ENCODE results near the gene STK32B. TPM values are rescaled to one million over a fixed set of nuclear protein-coding genes. Genes with fewer than 3 reads are reported as not detected.
"Not testable (repeated sequence)": the region's sequence is repeated elsewhere in the genome, so short reads cannot be mapped to it uniquely, and the experiment has no call there.

The STK32B gene
- 2.4 TPM for polyA plus RNA-seq (2013, experiment 1 of 4)
- polyA plus RNA-seq (2013, experiment 2 of 4) = 1.8 TPM
- 1.5 TPM for polyA plus RNA-seq (2013, experiment 3 of 4)
- polyA plus RNA-seq (2013, experiment 4 of 4) = 1.6 TPM

DNA sequence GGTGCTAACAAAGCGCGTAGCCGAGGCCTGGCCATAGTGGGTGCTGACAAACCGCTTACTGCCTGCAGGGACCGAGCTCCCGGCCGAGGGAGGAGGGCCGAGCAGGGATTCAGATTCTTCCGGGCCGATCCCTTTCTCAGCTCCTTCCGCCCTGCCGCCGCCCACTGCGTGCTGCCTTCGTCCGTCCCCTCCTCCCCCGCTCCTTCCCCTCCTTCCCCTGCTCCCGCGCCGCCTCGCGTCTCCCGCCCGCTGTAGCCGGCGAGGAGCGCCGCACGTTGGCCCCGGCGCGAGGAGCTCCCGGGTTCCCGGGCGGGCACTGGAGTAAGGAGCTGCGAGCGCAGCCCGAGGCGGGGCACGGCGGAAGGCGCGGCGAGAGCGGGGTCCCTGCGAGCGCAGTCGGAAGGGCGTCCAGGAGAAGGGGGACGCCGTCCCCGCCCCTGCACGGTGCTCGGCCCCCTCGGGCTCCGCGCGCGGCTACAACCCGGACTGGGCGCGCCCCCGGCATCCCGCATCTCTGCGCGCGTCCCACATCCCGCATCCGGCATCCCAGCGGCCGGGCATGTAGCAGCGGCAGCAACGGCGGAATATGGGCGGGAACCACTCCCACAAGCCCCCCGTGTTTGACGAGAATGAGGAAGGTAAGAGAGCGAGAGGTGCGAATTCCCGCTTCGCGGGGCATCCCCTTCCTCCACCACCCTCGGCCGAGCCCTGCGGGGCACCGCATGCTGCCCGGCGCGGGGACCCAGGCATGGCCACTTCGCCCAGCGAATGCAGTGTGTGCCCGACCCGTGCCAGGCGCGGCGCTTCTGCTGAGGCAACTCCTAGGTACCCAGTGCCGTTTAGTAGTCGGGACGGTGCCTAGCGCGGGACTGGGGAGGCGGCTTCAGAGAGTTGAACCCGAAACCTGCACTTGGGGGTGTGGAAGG is at the start of gene STK32B:
Gene STK32B (plus strand): TSS at position 203 of the 926 bp plus-strand sequence.
- peak within 1 kb of the TSS; percentile 56 for H3K4me3 ChIP-seq (ENCODE audit: insufficient read depth, low read depth, low read length)
- H3K4me1 ChIP-seq (ENCODE audit: control insufficient read depth, insufficient read depth, low read length) = peaks cover 5% of the 10 kb centered on the region
- H3K27me3 ChIP-seq (ENCODE audit: control insufficient read depth, insufficient read depth, low read length, poor library complexity, severe bottlenecking) = peaks cover 32% of the 10 kb centered on the region
- H3K9me3 ChIP-seq (ENCODE audit: control insufficient read depth, low read length) = no peaks in the 10 kb centered on the region
- H3K36me3 ChIP-seq (ENCODE audit: control insufficient read depth, insufficient read depth, low read length) = no peaks in the 10 kb centered on the region
- WGBS, 2 experiments = 1% methylated on average over 103 of the region's 103 CpGs
- no peak within 1 kb of the TSS for H3K27ac ChIP-seq (ENCODE audit: insufficient read depth, low read depth, low read length, poor library complexity, severe bottlenecking)

DNA sequence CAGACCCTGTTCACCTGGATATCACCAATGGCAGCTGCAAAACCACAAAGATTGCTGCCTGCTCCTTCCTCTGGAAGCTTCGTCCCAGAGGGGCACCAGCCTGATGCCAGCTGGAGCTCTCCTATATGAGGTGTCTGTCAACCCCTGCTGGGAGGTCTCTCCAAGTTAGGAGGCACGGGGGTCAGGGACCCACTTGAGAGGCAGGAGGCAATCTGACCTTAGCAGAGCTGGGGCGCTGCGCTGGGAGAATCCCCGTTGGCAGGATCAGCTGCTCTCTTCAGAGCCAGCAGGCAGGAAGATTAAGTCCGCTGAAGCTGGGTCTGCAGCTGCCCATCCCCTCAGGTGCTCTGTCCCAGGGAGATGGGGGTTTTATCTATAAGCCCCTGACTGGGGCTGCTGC is 49.6 kb upstream of the STK32B start:
- H3K9me3 ChIP-seq (ENCODE audit: control insufficient read depth, low read length); H3K4me1 ChIP-seq (ENCODE audit: control insufficient read depth, insufficient read depth, low read length); H3K27me3 ChIP-seq (ENCODE audit: control insufficient read depth, insufficient read depth, low read length, poor library complexity, severe bottlenecking); H3K36me3 ChIP-seq (ENCODE audit: control insufficient read depth, insufficient read depth, low read length); H3K27ac ChIP-seq (ENCODE audit: insufficient read depth, low read depth, low read length, poor library complexity, severe bottlenecking); H3K4me3 ChIP-seq (ENCODE audit: insufficient read depth, low read depth, low read length): not testable (repeated sequence)
- 75% methylated on average over 6 of the region's 6 CpGs for WGBS, 2 experiments

DNA sequence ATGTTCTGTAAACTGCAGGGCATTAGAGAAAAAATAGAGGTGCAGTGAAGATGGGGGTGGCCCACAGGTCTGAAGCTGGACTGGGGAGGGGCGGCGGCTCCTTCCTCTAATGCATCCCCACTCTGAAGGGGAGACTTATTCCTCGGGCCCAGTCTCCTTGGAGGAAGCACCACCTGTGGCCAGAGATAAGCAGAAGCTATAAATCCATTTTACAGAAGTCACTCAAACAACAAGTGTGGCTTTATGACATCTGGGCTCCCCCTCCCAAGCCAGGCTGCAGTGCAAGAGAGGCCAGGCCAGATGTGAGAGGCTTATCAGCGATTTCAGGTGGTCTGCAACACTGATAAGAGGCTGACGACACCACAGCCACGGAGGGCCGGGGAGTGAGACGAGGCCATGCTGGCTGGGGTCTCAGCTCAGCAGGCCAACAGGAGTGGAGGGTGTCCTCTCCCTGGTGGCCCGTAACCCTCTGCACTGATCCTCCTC is 47.9 kb upstream of the STK32B start:
- Histone ChIP-seq H3K4me3 (ENCODE audit: insufficient read depth, low read depth, low read length) (no peak overlapping the region), H3K36me3 (ENCODE audit: control insufficient read depth, insufficient read depth, low read length) (no peaks in the 10 kb centered on the region), H3K27ac (ENCODE audit: insufficient read depth, low read depth, low read length, poor library complexity, severe bottlenecking) (no peak overlapping the region), H3K9me3 (ENCODE audit: control insufficient read depth, low read length) (no peaks in the 10 kb centered on the region), H3K27me3 (ENCODE audit: control insufficient read depth, insufficient read depth, low read length, poor library complexity, severe bottlenecking) (no peaks in the 10 kb centered on the region), H3K4me1 (ENCODE audit: control insufficient read depth, insufficient read depth, low read length) (no peaks in the 10 kb centered on the region)
- WGBS, 2 experiments = 92 to 93% methylated on average over 9 of the region's 9 CpGs

DNA sequence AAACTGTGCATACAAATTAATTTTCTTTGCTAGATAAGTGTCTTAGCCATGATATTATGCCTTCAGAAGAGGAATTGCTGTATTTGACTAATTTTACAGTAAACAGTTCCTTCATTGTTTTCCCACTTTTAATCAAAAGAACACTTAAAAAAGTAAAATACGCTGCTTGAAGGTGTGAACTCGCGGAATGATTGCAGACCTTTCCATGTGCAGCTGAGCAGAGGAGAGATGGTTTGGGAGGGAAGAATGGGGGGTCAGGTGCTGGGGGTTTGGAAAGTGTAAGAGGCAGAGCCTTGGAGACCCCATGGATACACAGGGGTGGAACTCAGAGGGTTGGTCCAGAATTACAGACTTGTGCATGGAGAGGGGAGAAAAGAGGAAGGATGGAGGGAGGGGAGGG is 47.4 kb upstream of the STK32B start:
- H3K27ac ChIP-seq (ENCODE audit: insufficient read depth, low read depth, low read length, poor library complexity, severe bottlenecking) = no peak overlapping the region
- H3K9me3 ChIP-seq (ENCODE audit: control insufficient read depth, low read length) = no peaks in the 10 kb centered on the region
- no peaks in the 10 kb centered on the region for H3K36me3 ChIP-seq (ENCODE audit: control insufficient read depth, insufficient read depth, low read length)
- no peak overlapping the region for H3K4me3 ChIP-seq (ENCODE audit: insufficient read depth, low read depth, low read length)
- no peaks in the 10 kb centered on the region for H3K27me3 ChIP-seq (ENCODE audit: control insufficient read depth, insufficient read depth, low read length, poor library complexity, severe bottlenecking)
- WGBS, 2 experiments = 96 to 100% methylated on average over 3 of the region's 3 CpGs
- H3K4me1 ChIP-seq (ENCODE audit: control insufficient read depth, insufficient read depth, low read length) = no peaks in the 10 kb centered on the region

DNA sequence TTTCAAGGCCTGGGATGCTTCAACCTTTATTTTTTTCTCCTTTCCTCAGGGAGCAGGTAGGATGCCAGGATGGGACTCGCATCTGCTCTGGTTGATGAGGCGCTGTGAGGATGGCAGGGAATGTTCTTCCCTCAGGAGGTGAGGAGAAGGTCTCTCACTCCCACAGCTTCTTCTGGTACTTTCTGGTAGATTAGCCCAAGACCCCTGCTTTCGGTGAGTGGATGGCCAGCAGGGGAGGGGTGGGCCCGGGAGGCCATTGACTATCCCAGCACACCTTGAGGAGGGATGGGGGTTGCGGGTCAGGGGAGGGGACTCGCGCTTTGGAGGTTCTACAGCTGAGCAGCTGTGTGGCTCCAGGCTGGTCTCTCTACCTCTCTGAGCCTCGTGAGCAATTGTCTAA is 46.8 kb upstream of the STK32B start:
- no peaks in the 10 kb centered on the region for H3K4me1 ChIP-seq (ENCODE audit: control insufficient read depth, insufficient read depth, low read length)
- no peaks in the 10 kb centered on the region for H3K36me3 ChIP-seq (ENCODE audit: control insufficient read depth, insufficient read depth, low read length)
- no peak overlapping the region for H3K4me3 ChIP-seq (ENCODE audit: insufficient read depth, low read depth, low read length)
- 92 to 97% methylated on average over 8 of the region's 8 CpGs for WGBS, 2 experiments
- no peak overlapping the region for H3K27ac ChIP-seq (ENCODE audit: insufficient read depth, low read depth, low read length, poor library complexity, severe bottlenecking)
- H3K9me3 ChIP-seq (ENCODE audit: control insufficient read depth, low read length) = no peaks in the 10 kb centered on the region
- no peaks in the 10 kb centered on the region for H3K27me3 ChIP-seq (ENCODE audit: control insufficient read depth, insufficient read depth, low read length, poor library complexity, severe bottlenecking)

DNA sequence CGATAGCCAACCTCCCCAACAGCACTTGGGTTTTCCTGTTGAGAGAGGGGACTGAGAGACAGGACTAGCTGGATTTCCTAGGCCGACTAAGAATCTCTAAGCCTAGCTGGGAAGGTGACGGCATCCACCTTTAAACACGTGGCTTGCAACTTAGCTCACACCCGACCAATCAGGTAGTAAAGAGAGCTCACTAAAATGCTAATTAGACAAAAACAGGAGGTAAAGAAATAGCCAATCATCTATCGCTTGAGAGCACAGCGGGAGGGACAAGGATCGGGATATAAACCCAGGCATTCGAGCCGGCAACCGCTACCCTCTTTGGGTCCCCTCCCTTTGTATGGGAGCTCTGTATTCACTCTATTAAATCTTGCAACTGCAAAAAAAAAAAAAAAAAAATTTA is 44.3 kb upstream of the STK32B start:
- H3K4me1 ChIP-seq (ENCODE audit: control insufficient read depth, insufficient read depth, low read length); H3K4me3 ChIP-seq (ENCODE audit: insufficient read depth, low read depth, low read length): not testable (repeated sequence)
- WGBS, 2 experiments = 88 to 89% methylated on average over 11 of the region's 11 CpGs

DNA sequence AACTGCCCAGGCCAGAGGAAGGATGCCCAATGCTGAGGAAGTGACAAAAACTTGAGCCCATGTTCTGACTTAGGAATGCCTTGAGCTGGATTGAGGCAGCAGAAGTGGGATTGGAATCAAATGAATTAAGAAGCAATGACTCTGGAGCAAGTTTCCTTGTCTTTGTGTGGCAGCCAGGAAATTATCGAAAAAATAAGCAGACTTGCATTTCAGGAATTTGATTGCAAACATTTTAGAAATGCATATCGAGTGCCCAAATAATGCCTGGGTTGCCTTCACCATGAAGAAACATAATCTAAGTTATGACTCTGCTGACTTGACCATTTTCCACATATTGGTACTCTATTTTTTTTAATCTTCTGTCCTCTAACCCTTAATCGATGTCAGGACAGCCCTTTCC is 41.5 kb upstream of the STK32B start:
- Histone ChIP-seq H3K4me3 (ENCODE audit: insufficient read depth, low read depth, low read length) (no peak overlapping the region), H3K36me3 (ENCODE audit: control insufficient read depth, insufficient read depth, low read length) (no peaks in the 10 kb centered on the region), H3K4me1 (ENCODE audit: control insufficient read depth, insufficient read depth, low read length) (no peaks in the 10 kb centered on the region), H3K27ac (ENCODE audit: insufficient read depth, low read depth, low read length, poor library complexity, severe bottlenecking) (no peak overlapping the region), H3K9me3 (ENCODE audit: control insufficient read depth, low read length) (no peaks in the 10 kb centered on the region), H3K27me3 (ENCODE audit: control insufficient read depth, insufficient read depth, low read length, poor library complexity, severe bottlenecking) (no peaks in the 10 kb centered on the region)
- 90 to 93% methylated on average over 3 of the region's 3 CpGs for WGBS, 2 experiments

More for the DNA sequence above, 44.3 kb upstream of the STK32B start:
- H3K36me3 ChIP-seq (ENCODE audit: control insufficient read depth, insufficient read depth, low read length); H3K9me3 ChIP-seq (ENCODE audit: control insufficient read depth, low read length); H3K27ac ChIP-seq (ENCODE audit: insufficient read depth, low read depth, low read length, poor library complexity, severe bottlenecking); H3K27me3 ChIP-seq (ENCODE audit: control insufficient read depth, insufficient read depth, low read length, poor library complexity, severe bottlenecking): not testable (repeated sequence)

DNA sequence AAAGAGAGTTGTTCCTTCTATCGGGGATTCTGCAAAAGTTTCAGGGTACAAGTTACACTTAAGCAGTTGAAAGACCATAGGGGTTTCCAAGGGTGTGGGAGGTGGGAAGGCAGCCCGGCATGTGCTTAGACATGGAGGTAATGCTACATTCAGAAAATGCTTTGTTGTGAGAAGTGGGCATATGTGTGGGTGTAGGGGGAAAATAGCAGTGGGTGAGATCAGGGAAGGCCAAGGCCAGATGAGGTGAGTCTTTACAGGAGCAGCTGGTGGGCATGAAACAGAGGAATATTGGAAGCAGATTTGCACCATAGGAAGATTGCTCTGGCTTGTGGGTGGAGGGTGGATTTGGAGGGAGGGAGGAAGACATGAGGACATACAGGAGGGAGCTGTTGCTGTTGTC is 40.3 kb upstream of the STK32B start:
- no peaks in the 10 kb centered on the region for H3K27me3 ChIP-seq (ENCODE audit: control insufficient read depth, insufficient read depth, low read length, poor library complexity, severe bottlenecking)
- no peaks in the 10 kb centered on the region for H3K9me3 ChIP-seq (ENCODE audit: control insufficient read depth, low read length)
- H3K27ac ChIP-seq (ENCODE audit: insufficient read depth, low read depth, low read length, poor library complexity, severe bottlenecking) = no peak overlapping the region
- H3K4me3 ChIP-seq (ENCODE audit: insufficient read depth, low read depth, low read length) = no peak overlapping the region
- no peaks in the 10 kb centered on the region for H3K4me1 ChIP-seq (ENCODE audit: control insufficient read depth, insufficient read depth, low read length)
- WGBS, 2 experiments = 93% methylated on average over 2 of the region's 2 CpGs
- no peaks in the 10 kb centered on the region for H3K36me3 ChIP-seq (ENCODE audit: control insufficient read depth, insufficient read depth, low read length)

DNA sequence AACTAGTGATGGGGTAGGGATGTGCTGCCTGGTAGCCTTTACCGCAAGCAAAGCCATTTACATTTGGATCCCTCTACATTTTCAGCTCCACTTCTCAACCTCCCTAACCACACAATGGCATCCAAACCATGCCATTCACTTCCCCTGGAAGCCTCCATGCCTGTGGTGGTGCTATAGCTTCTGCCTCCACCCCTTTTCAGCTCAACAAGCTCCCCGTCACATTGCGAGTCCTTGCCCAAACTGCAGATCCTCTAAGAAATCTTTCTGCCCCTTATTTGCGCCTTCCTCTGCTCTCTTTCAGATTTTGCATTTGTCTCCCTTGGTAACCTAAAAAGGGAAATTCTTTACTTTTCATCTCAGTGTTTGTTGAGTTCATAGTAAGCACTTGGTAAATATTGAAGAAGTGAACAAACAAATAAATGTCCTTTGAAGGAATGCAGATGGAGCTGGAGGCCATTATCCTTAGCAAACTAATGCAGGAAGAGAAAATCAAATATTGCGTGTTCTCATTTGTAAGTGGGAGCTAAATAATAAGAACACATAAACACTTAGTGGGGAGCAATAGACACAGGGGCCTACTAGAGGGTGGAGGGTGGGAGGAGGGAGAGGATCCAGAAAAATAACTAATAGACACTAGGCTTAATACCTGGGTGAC is 38.9 kb upstream of the STK32B start:
- H3K9me3 ChIP-seq (ENCODE audit: control insufficient read depth, low read length) = no peaks in the 10 kb centered on the region
- H3K27me3 ChIP-seq (ENCODE audit: control insufficient read depth, insufficient read depth, low read length, poor library complexity, severe bottlenecking) = no peaks in the 10 kb centered on the region
- H3K4me1 ChIP-seq (ENCODE audit: control insufficient read depth, insufficient read depth, low read length) = no peaks in the 10 kb centered on the region
- no peak overlapping the region for H3K27ac ChIP-seq (ENCODE audit: insufficient read depth, low read depth, low read length, poor library complexity, severe bottlenecking)
- no peaks in the 10 kb centered on the region for H3K36me3 ChIP-seq (ENCODE audit: control insufficient read depth, insufficient read depth, low read length)
- no peak overlapping the region for H3K4me3 ChIP-seq (ENCODE audit: insufficient read depth, low read depth, low read length)
- WGBS, 2 experiments = 93% methylated on average over 5 of the region's 5 CpGs

DNA sequence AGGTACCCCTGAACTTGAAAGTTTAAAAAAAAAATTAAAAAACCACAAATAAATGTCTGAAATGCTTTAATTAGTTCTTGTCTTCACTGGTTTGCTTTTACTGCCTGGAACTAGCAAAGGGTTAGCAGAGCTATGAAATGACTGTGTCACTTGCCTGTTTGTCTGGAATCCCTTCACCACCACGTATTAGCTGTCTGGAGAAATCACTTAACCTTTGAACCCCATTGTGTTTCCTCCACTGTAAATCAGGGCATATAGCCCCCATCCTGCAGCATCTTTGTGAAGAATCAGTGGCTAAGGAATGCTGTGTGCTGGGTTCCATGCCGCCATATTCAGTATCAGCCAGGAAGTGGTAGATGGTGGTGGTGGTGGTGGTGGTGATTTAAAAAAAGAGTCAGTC is 38.3 kb upstream of the STK32B start:
- Histone ChIP-seq H3K4me1 (ENCODE audit: control insufficient read depth, insufficient read depth, low read length) (no peaks in the 10 kb centered on the region), H3K9me3 (ENCODE audit: control insufficient read depth, low read length) (no peaks in the 10 kb centered on the region), H3K27ac (ENCODE audit: insufficient read depth, low read depth, low read length, poor library complexity, severe bottlenecking) (no peak overlapping the region), H3K27me3 (ENCODE audit: control insufficient read depth, insufficient read depth, low read length, poor library complexity, severe bottlenecking) (no peaks in the 10 kb centered on the region), H3K36me3 (ENCODE audit: control insufficient read depth, insufficient read depth, low read length) (no peaks in the 10 kb centered on the region), H3K4me3 (ENCODE audit: insufficient read depth, low read depth, low read length) (no peak overlapping the region)
- 88 to 89% methylated on average over 2 of the region's 2 CpGs for WGBS, 2 experiments

Measured in ectodermal cell (in vitro differentiated cells).